ENCODE results near the gene KSR1. TPM values are rescaled to one million over a fixed set of nuclear protein-coding genes. Genes with fewer than 3 reads are reported as not detected.
"Not testable (repeated sequence)": the region's sequence is repeated elsewhere in the genome, so short reads cannot be mapped to it uniquely, and the experiment has no call there.

KSR1 gene
- total and polyA plus RNA-seq, 2 donors (not counting 1 experiment from before 2014, with no cell fraction given) = 5.3 to 10.1 TPM

DNA sequence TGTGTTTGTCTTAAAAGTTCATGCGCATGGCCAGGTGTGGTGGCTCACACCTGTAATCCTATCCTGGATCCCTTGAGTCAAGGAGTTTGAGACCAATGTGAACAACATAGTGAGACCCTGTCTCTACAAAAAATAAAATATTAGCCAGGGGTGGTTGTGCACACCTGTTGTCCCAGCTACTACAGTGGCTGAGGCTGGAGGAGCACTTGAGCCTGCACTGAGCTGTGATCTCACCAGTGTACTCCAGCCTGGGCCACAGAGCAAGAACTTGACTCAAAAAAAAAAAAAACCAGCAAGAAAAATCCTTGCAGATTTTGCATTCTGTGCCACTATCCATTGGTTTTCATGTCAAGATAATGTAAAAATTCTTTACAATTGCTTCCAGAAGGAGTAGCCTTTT lies 8.2 kb downstream of the KSR1 start:
- Histone ChIP-seq H3K27ac (ENCODE audit: insufficient read depth, low read length) (no peak overlapping the region), H3K4me3 (replicated peaks in 1 of 4; ENCODE audit: control extremely low read depth in 1 of 4, insufficient read depth in 1 of 4, low read depth in 3 of 4, low read length in 4 of 4) (no peak overlapping the region), H3K9me3 (ENCODE audit: control insufficient read depth, insufficient read depth, low read depth, low read length) (no peaks in the 10 kb centered on the region), H3K4me1 (ENCODE audit: control insufficient read depth, extremely low read depth, insufficient read depth, low read length) (no peaks in the 10 kb centered on the region), H3K79me2 (ENCODE audit: control insufficient read depth, insufficient read depth, low read length) (no peaks in the 10 kb centered on the region), H2AFZ (ENCODE audit: low read length) (no peak overlapping the region), H3K27me3 (ENCODE audit: control insufficient read depth, insufficient read depth, low read length) (peaks cover 4% of the 10 kb centered on the region), H4K20me1 (ENCODE audit: control insufficient read depth, extremely low read depth, insufficient read depth, low read length) (no peaks in the 10 kb centered on the region), H3K4me2 (ENCODE audit: extremely low read depth, insufficient read depth, low read length) (no peak overlapping the region), H3K9ac (ENCODE audit: insufficient read depth, low read length) (no peak overlapping the region), H3K36me3 (ENCODE audit: control insufficient read depth, insufficient read depth, low read length) (no peaks in the 10 kb centered on the region)
- TF ChIP-seq, protein P1, sequence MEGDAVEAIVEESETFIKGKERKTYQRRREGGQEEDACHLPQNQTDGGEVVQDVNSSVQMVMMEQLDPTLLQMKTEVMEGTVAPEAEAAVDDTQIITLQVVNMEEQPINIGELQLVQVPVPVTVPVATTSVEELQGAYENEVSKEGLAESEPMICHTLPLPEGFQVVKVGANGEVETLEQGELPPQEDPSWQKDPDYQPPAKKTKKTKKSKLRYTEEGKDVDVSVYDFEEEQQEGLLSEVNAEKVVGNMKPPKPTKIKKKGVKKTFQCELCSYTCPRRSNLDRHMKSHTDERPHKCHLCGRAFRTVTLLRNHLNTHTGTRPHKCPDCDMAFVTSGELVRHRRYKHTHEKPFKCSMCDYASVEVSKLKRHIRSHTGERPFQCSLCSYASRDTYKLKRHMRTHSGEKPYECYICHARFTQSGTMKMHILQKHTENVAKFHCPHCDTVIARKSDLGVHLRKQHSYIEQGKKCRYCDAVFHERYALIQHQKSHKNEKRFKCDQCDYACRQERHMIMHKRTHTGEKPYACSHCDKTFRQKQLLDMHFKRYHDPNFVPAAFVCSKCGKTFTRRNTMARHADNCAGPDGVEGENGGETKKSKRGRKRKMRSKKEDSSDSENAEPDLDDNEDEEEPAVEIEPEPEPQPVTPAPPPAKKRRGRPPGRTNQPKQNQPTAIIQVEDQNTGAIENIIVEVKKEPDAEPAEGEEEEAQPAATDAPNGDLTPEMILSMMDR (conservative IDR thresholded peaks at IDR 0.05 in 1 of 2, IDR thresholded peaks at IDR 0.05 in 1 of 2; ENCODE audit: low read depth in 1 of 2, low read length in 2 of 2) = no peak
- TF ChIP-seq EZH2 (IDR thresholded peaks at IDR 0.05; ENCODE audit: low read length, missing control alignments) = no peak
- no peak for DNase-seq (ENCODE audit: low read depth in 2 of 2)

DNA sequence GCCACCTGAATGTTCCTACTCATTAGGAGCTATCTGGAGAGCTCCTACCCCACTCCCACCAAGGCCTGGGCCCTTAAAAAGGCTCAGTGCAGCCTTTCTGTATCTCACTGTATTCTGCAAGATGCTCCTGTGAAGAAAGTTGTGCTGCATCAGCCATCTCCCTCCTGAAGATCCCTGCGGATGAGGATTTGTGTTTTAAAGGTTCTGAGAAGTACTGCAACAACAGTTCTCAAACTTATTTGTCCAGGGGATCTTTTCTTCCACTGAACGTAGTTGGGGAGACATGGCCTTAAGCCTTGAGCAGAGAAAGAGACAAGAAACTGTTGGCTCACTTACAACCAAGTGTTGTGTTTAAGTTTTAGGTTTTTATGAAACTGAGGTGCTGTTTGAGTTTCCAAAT lies 9.6 kb downstream of the KSR1 start:
- H3K79me2 ChIP-seq (ENCODE audit: control insufficient read depth, insufficient read depth, low read length) = not testable (repeated sequence)

DNA sequence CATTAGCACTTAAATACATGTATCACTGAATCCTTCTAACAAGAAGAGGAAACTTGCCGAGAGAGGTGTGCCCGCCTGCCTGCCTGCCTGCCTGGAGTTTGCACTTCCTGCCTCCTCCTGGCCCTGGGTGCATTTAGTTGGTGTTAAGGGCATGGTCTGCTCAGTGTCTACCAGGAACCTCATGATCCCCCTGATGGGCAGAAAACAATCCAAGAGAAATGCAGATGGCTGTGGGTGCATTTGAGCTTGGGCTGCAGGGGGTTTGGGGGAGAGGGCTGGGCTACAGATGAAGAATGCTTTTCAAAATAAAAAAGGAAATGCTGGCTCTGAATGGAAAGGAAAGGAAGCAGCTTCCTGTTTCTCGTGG lies 10.1 kb downstream of the KSR1 start:
- no peak for DNase-seq (ENCODE audit: low read depth in 2 of 2)
- TF ChIP-seq, protein P1 (conservative IDR thresholded peaks at IDR 0.05 in 1 of 2, IDR thresholded peaks at IDR 0.05 in 1 of 2; ENCODE audit: low read depth in 1 of 2, low read length in 2 of 2) = no peak
- TF ChIP-seq EZH2 (IDR thresholded peaks at IDR 0.05; ENCODE audit: low read length, missing control alignments) = no peak
- H3K9ac ChIP-seq (ENCODE audit: insufficient read depth, low read length) = no peak overlapping the region
- no peaks in the 10 kb centered on the region for H3K36me3 ChIP-seq (ENCODE audit: control insufficient read depth, insufficient read depth, low read length)
- no peak overlapping the region for H3K4me3 ChIP-seq (replicated peaks in 1 of 4; ENCODE audit: control extremely low read depth in 1 of 4, insufficient read depth in 1 of 4, low read depth in 3 of 4, low read length in 4 of 4)
- H3K4me2 ChIP-seq (ENCODE audit: extremely low read depth, insufficient read depth, low read length) = no peak overlapping the region
- no peak overlapping the region for H3K27ac ChIP-seq (ENCODE audit: insufficient read depth, low read length)
- H3K27me3 ChIP-seq (ENCODE audit: control insufficient read depth, insufficient read depth, low read length) = peaks cover 4% of the 10 kb centered on the region
- no peaks in the 10 kb centered on the region for H4K20me1 ChIP-seq (ENCODE audit: control insufficient read depth, extremely low read depth, insufficient read depth, low read length)
- no peaks in the 10 kb centered on the region for H3K9me3 ChIP-seq (ENCODE audit: control insufficient read depth, insufficient read depth, low read depth, low read length)
- no peak overlapping the region for H2AFZ ChIP-seq (ENCODE audit: low read length)
- H3K79me2 ChIP-seq (ENCODE audit: control insufficient read depth, insufficient read depth, low read length) = no peaks in the 10 kb centered on the region
- H3K4me1 ChIP-seq (ENCODE audit: control insufficient read depth, extremely low read depth, insufficient read depth, low read length) = no peaks in the 10 kb centered on the region

More for the DNA sequence above, 9.6 kb downstream of the KSR1 start:
- H2AFZ ChIP-seq (ENCODE audit: low read length); H3K9ac ChIP-seq (ENCODE audit: insufficient read depth, low read length); H3K4me2 ChIP-seq (ENCODE audit: extremely low read depth, insufficient read depth, low read length); H4K20me1 ChIP-seq (ENCODE audit: control insufficient read depth, extremely low read depth, insufficient read depth, low read length); H3K27me3 ChIP-seq (ENCODE audit: control insufficient read depth, insufficient read depth, low read length); H3K4me3 ChIP-seq (replicated peaks in 1 of 4; ENCODE audit: control extremely low read depth in 1 of 4, insufficient read depth in 1 of 4, low read depth in 3 of 4, low read length in 4 of 4); H3K4me1 ChIP-seq (ENCODE audit: control insufficient read depth, extremely low read depth, insufficient read depth, low read length); H3K36me3 ChIP-seq (ENCODE audit: control insufficient read depth, insufficient read depth, low read length); DNase-seq (ENCODE audit: low read depth in 2 of 2); H3K27ac ChIP-seq (ENCODE audit: insufficient read depth, low read length); H3K9me3 ChIP-seq (ENCODE audit: control insufficient read depth, insufficient read depth, low read depth, low read length): not testable (repeated sequence)
